GM19099 (cell line): Measurements from ENCODE around the gene STK16.

Experiments
- POLR2A ChIP-seq: IDR thresholded peaks from 3 replicates; pipeline ENCODE4 v1.6.1; 2011; ENCODE audit warnings: low read depth; ENCODE audit not compliant: insufficient read length; ENCODE audit errors: extremely low read depth

Gene STK16

DNA sequence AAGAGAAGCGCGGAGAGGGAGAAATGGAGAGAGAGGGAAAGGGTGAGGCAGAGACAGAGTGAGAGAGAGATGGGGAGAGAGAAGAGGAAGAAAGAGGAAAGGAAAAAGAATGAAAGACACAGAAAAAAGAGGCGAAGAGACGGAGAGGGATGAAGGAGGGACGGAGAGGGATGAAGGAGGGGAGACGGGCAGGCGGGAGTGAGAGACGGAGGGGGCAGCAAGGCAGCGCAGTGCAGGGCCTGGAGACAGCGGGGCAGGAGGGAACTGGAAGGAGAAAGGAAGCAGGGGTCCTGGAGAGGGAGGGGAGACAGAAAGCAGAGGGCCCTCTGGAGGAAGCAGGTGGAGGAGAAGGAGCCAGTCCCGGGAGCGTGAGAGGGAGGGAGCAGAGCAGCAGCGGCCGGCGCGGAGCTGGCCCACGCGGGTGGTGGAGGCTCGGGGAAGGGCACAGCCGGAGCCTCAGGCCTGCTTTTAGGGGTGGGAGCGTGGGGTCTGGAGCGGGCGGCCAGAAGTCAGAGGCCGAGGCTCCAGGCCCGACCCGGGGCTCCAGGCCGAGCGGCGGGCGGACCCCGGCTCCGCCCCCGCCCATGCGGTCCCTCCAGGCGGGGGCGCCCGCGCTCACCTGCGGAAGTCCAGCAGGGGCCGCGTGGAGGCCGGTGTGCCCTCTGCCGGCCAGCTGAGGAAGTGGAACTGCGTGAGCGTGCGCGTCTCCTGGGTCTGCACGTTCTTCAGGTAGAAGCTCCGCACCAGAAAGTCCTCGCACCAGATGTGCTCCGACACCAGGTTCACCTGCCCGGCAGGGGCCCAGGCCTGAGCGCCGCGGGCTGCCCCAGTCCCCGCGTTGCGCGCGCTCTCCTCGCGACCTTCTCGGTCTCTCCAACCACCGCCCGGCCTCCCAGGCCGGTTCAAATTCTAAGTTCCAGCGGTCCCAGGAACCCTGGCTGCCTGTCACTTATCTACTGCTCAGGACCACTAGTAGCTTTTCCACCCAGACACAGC is 49.4 kb downstream of the STK16 start:
- peak; percentile 81 for TF ChIP-seq POLR2A

DNA sequence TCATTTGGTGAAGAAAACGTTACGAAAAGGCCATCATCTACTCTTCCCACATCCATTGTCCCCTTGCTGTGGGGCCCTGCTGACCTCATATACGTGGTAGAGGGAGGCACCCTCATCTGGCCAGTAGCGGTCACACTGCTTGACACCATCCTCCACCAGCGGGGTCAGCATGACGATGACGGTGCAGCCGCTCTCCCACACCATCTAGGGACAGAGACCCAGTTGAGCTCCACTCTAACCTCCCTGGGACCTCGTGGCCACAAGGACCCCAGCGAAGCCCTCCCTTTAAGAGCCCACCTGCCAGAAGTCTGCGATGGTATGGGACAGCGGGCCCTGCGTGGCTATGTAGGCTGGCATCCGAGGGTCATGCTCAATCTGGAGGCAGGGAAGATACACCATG is 50.9 kb downstream of the STK16 start:
- TF ChIP-seq POLR2A: no peak

- no peak for TF ChIP-seq POLR2A
Measured at GRCh38 chr2:219296631-219297391, 51.5 kb downstream of the STK16 start.

GRCh38 chr2:219297766-219298456 is 52.6 kb downstream of the STK16 start:
- TF ChIP-seq POLR2A: no peak

- no peak for TF ChIP-seq POLR2A
Measured at GRCh38 chr2:219298759-219299371, 53.6 kb downstream of the STK16 start.

DNA sequence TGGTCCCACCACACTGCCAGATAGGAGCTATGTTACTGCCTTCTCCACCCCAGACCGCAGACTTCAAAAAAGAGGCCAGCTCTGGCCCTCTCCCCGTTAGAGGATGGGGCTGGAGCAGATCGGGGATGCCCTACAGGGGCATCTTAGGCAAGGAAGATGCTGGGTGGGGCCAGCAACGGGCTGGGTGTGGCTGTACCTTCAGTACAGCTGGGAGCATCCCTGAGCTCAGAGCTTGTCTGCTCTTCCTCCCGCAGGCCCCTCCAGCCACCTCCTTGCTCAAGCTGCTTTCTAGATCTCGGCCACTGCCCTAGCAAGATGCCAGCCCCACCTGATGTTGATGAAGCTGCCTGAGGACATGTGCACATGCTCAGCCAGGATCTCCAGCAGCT is 54.1 kb downstream of the STK16 start:
- no peak for TF ChIP-seq POLR2A
